ENCODE data around the gene MDC1. TPM values are rescaled to one million over a fixed set of nuclear protein-coding genes. Genes with fewer than 3 reads are reported as not detected.
A peak's percentile ranks its signal among the peaks of the same experiment; 100 is the strongest.

Gene MDC1
- total RNA-seq, 4 donors from 2014 or later: 21.3 to 36.0 (median 26.2) TPM

DNA sequence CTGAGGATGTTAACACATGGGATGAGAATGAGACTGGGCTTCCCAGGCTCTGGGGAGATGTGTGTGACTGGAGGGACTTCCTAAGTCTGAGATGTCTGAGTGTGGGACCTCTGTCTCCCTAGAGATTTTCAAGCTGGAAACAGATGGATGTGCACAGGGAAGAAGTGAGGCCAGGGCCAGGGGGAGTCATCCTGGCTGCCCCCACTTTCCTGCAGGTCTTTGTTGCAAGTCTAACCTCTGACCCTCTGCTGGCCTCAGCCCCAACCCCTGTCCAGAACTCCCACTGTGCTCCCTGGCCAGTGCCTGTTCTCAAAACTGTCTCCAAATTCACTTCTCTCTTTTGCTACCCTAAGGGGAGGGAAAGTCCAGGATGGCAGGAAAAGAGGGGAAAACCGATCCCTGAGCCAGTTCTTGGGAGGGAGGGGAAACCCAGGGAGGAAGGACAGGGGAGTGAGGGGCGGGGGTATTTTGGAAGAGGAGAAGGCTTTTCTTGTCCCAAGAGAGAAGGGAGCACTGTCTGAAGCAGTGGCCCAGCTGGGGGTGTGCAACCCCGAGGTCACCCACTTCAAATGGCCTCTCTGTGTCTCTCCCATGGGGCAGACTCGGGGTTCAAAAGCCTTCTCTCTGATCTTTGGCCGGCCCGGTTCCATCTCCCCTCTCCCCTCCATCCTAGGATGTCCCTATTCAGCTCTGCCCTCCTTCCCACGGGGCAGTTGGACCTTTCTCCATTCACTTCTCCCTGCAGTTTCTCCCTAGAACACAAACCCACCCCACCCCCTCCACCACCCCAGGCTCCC, 33.7 kb downstream of the MDC1 start:
- DNase-seq (ENCODE audit: low spot score in 2 of 2): no peak
- TF ChIP-seq POLR2A (IDR thresholded peaks at IDR 0.05) (no peak), EP300 (IDR thresholded peaks at IDR 0.05) (no peak)
- TF ChIP-seq, protein P1, sequence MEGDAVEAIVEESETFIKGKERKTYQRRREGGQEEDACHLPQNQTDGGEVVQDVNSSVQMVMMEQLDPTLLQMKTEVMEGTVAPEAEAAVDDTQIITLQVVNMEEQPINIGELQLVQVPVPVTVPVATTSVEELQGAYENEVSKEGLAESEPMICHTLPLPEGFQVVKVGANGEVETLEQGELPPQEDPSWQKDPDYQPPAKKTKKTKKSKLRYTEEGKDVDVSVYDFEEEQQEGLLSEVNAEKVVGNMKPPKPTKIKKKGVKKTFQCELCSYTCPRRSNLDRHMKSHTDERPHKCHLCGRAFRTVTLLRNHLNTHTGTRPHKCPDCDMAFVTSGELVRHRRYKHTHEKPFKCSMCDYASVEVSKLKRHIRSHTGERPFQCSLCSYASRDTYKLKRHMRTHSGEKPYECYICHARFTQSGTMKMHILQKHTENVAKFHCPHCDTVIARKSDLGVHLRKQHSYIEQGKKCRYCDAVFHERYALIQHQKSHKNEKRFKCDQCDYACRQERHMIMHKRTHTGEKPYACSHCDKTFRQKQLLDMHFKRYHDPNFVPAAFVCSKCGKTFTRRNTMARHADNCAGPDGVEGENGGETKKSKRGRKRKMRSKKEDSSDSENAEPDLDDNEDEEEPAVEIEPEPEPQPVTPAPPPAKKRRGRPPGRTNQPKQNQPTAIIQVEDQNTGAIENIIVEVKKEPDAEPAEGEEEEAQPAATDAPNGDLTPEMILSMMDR (IDR thresholded peaks at IDR 0.05): no peak
- WGBS, 2 donors: 0 to 5% methylated on average over 7 of the region's 7 CpGs
- Histone ChIP-seq H3K27me3 (no peaks in the 10 kb centered on the region), H3K27ac (peak overlapping the region; percentile 97 to 99 (median 98)), H3K9me3 (no peaks in the 10 kb centered on the region), H3K4me3 (peak overlapping the region; percentile 73 to 92 (median 83)), H3K36me3 (peaks cover 0 to 22% (median 3%) of the 10 kb centered on the region in 3 donors), H3K4me1 (peaks cover 0 to 87% (median 62%) of the 10 kb centered on the region in 4 donors)

DNA sequence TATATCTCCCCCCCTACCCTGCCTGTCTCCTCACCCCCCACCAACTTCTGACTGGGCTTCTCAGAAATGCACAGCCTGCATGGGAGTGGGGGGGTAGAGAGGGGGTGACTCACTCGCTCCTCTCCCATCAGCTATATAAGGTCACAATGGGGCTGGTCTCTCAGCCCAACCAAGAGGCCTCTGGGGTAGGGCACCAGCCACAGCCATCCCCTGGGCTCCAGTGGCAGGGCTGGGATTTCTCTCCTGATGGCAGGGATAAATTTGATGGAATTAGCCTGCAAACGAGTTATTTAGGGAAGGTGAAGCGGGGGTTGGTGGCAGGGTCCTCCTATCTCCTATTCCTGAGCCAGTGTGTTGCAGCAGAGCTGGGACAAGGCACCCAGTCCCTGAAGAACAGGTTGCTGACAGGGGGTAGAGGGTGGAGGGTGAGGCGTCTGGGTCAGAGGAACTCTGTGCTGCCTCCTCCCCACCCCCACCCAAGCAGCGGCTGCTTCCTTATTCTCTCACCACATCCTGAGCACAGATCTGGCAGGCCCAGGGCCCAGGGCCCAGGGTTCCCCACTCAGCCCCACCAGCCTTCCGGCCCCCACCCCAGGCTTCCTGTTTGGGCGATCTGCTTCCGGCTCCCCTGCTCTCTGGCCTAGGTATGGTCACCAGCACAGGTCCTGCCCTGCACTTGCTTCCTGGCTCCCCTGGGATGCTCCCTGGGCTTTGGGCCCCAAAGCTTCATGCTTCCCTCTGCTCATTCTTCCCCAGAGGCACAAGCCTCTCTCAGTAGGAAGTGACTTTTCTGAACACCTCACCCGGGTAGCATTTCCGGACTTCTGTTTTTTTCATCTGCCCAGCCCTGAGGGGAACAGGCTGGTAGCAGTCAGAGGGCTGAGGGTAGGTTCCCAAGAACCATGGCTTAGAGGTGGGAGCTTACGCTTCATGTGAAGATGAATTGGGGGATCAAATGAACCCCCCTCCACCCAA, 34.7 kb downstream of the MDC1 start:
- Histone ChIP-seq H3K27ac (peak overlapping the region; percentile 97 to 99 (median 98)), H3K4me1 (peaks cover 0 to 78% (median 54%) of the 10 kb centered on the region in 4 donors), H3K9me3 (no peaks in the 10 kb centered on the region), H3K27me3 (no peaks in the 10 kb centered on the region), H3K36me3 (peaks cover 2 to 32% (median 3%) of the 10 kb centered on the region in 3 donors), H3K4me3 (peak overlapping the region; percentile 73 to 92 (median 83))
- WGBS, 2 donors: 6 to 7% methylated on average over 11 of the region's 11 CpGs
- peak; percentile 59 to 61 for DNase-seq (ENCODE audit: low spot score in 2 of 2)
- TF ChIP-seq EP300 (IDR thresholded peaks at IDR 0.05) (peak in 1 of 2 donors; percentile 13), POLR2A (IDR thresholded peaks at IDR 0.05) (peak; percentile 25 to 53)
- TF ChIP-seq, protein P1 (IDR thresholded peaks at IDR 0.05): no peak

DNA sequence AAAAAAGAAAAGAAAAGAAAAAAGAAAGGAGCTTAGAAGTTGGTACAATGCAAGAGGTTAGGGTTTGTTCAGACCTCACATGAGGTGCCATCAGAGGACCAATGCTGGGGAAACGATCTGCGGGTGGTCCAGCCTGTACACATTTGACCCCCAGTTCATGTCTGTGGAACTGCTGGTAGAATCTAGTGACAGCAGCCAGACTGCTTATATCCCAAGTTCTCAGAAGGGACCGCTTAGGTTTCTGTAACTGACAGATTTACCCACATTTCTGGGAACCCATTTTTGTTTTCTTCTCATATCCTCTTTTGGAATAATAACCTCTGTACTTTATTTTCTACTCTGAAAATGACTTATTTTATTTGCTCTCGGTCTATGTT, 35.3 kb downstream of the MDC1 start:
- 12 to 23% methylated on average over 4 of the region's 4 CpGs for WGBS, 2 donors
- Histone ChIP-seq H3K4me1 (peaks cover 0 to 78% (median 54%) of the 10 kb centered on the region in 4 donors), H3K27me3 (no peaks in the 10 kb centered on the region), H3K9me3 (no peaks in the 10 kb centered on the region), H3K27ac (peak overlapping the region; percentile 97 to 99 (median 98)), H3K36me3 (peaks cover 3 to 38% (median 9%) of the 10 kb centered on the region in 3 donors), H3K4me3 (peak overlapping the region in 3 of 4 donors; percentile 73 to 92 (median 83))
- TF ChIP-seq EP300 (IDR thresholded peaks at IDR 0.05) (no peak), POLR2A (IDR thresholded peaks at IDR 0.05) (no peak)
- TF ChIP-seq, protein P1 (IDR thresholded peaks at IDR 0.05): no peak
- no peak for DNase-seq (ENCODE audit: low spot score in 2 of 2)

DNA sequence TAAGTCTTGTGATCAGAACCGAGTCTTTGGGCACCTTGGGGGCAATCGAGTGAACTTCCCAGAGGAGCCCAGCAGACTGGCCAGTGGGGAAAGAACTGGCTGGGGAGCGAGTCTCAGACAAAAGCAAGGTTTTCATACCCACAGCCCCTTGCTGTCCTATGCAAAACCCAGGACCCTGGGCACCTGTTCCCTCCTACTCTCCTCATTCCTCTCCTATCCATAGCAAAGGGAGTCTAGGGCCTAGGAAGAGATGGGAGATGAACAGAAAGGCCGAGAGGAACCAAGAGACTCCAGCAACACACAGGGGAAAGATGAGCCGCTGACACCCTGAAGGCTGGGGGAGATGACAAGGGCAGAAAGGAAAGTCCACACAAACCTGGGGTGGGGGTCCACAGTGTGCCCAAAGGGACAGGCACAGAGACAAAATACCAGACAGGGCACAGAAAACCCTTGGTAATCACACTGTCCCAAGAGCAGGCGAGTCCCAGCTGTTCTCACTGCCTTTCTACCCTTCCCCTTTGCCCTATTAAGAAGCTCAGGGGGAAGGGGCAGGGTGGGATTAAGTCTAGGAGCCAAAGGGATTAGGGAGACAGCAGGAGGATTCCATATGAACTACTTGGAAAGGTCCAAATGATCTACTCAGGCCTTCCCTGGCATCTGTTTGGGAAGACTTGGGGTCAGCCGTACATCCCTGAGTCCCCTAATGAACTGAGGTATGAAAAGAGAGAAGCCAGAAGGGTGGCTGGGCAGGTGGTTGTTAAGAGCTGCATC, 37.1 kb downstream of the MDC1 start:
- peaks cover 0 to 65% (median 48%) of the 10 kb centered on the region in 4 donors for H3K4me1 ChIP-seq
- TF ChIP-seq, protein P1 (IDR thresholded peaks at IDR 0.05): no peak
- TF ChIP-seq EP300 (IDR thresholded peaks at IDR 0.05) (no peak), POLR2A (IDR thresholded peaks at IDR 0.05) (no peak)
- no peaks in the 10 kb centered on the region for H3K9me3 ChIP-seq
- peak overlapping the region; percentile 67 to 99 (median 84) for H3K27ac ChIP-seq
- no peaks in the 10 kb centered on the region for H3K27me3 ChIP-seq
- no peak for DNase-seq (ENCODE audit: low spot score in 2 of 2)
- H3K36me3 ChIP-seq: peaks cover 5 to 52% (median 13%) of the 10 kb centered on the region in 3 donors
- peak overlapping the region in 3 of 4 donors; percentile 3 to 92 (median 9) for H3K4me3 ChIP-seq
- WGBS, 2 donors: 45 to 47% methylated on average over 7 of the region's 7 CpGs

All from tibial nerve (tissue), 4 donors.